Tibial artery (tissue), 4 donors: Measurements from ENCODE around the gene MET.

Source experiments
- DNase-seq, 2 donors: peaks; one replicate each; pipeline ENCODE4 v3.0.0-alpha.2; 2019
- H3K27ac ChIP-seq, 2 donors: fragments of 200-600 bp; sonication (generic) in 1 of 2; 1 replicate in 1 of 2; 2 replicates in 1 of 2; pipeline ENCODE4 v1.5.1; 2018 to 2019; ENCODE audit warnings: mild to moderate bottlenecking in 1 of 2
- H3K27me3 ChIP-seq, 2 donors: fragments of 200-600 bp; sonication (generic) in 1 of 2; one replicate each; pipeline versions ENCODE4 v1.5.1 to v1.6.0; 2016 to 2019
- H3K36me3 ChIP-seq, 3 donors: fragments of 200-600 bp; sonication (generic) in 2 of 3; one replicate each; pipeline ENCODE4 v1.5.1; 2016 to 2019; ENCODE audit warnings: mild to moderate bottlenecking in 2 of 3
- H3K4me1 ChIP-seq, 4 donors: fragments of 200-600 bp; sonication (generic) in 2 of 4; 1 replicate in 3 of 4; 2 replicates in 1 of 4; pipeline ENCODE4 v1.5.1; 2016 to 2019
- H3K4me3 ChIP-seq, 2 donors: fragments of 200-600 bp; sonication (generic) in 1 of 2; 1 replicate in 1 of 2; 2 replicates in 1 of 2; pipeline ENCODE4 v1.5.1; 2018 to 2019; ENCODE audit warnings: mild to moderate bottlenecking in 2 of 2
- H3K9me3 ChIP-seq, 3 donors: fragments of 200-600 bp; sonication (generic) in 1 of 3; one replicate each; pipeline ENCODE4 v1.5.1; 2016 to 2019
- intact Hi-C: fragments of 100-400 bp; cut with DNase I; formaldehyde crosslinking; loops from one replicate; pipeline ENCODE4 v1.15.0; 2023; ENCODE audit warnings: low total_unique reads
- TF ChIP-seq, protein P1 (sequence below), 2 experiments: fragments of 200-600 bp in 1 of 2; fragments of 450-650 bp in 1 of 2; IDR thresholded peaks; one replicate each; pipeline ENCODE4 v1.5.1; 2017 to 2019; ENCODE audit warnings: antibody characterized with exemption in 2 of 2, mild to moderate bottlenecking in 1 of 2, moderate library complexity in 1 of 2

Gene MET

DNA sequence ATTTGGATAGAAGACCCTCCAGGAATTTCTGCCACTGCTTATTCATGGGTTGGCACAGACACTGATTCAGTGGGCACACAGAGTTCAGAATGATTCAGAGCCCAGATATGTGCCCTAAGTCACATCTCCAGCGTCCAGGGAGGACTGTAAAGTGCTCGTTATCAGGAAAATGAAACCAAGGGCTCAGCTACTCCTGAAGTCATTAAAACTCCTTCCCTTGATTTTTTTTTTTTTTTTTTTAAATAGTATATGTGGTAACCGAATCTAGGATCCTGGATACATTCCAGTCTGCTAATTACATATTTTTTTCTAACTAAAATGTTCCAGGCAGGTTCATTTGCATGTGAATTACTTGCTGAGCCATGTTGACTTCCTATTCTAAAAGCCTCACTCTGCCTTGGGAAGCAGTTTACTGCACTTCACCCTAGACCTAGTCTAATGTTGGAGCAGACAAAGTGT lies 34.7 kb downstream of the MET start:
- Histone ChIP-seq H3K27ac (peak overlapping the region in 1 of 2 donors; percentile 1), H3K4me1 (peaks cover 0 to 4% (median 2%) of the 10 kb centered on the region in 4 donors), H3K9me3 (no peaks in the 10 kb centered on the region), H3K4me3 (no peak overlapping the region), H3K36me3 (no peaks in the 10 kb centered on the region), H3K27me3 (no peaks in the 10 kb centered on the region)
- intact Hi-C loops = no loop called here
- DNase-seq = no peak
- TF ChIP-seq, protein P1, sequence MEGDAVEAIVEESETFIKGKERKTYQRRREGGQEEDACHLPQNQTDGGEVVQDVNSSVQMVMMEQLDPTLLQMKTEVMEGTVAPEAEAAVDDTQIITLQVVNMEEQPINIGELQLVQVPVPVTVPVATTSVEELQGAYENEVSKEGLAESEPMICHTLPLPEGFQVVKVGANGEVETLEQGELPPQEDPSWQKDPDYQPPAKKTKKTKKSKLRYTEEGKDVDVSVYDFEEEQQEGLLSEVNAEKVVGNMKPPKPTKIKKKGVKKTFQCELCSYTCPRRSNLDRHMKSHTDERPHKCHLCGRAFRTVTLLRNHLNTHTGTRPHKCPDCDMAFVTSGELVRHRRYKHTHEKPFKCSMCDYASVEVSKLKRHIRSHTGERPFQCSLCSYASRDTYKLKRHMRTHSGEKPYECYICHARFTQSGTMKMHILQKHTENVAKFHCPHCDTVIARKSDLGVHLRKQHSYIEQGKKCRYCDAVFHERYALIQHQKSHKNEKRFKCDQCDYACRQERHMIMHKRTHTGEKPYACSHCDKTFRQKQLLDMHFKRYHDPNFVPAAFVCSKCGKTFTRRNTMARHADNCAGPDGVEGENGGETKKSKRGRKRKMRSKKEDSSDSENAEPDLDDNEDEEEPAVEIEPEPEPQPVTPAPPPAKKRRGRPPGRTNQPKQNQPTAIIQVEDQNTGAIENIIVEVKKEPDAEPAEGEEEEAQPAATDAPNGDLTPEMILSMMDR (IDR thresholded peaks at IDR 0.05) = no peak

- intact Hi-C loops = no loop called here
- DNase-seq = no peak
- H3K4me1 ChIP-seq = peaks cover 0 to 4% (median 2%) of the 10 kb centered on the region in 4 donors
- H3K27ac ChIP-seq = no peak overlapping the region
- TF ChIP-seq, protein P1 (IDR thresholded peaks at IDR 0.05) = no peak
- no peak overlapping the region for H3K4me3 ChIP-seq
- no peaks in the 10 kb centered on the region for H3K36me3 ChIP-seq
- H3K9me3 ChIP-seq = no peaks in the 10 kb centered on the region
- H3K27me3 ChIP-seq = no peaks in the 10 kb centered on the region
These were observed 35.3 kb downstream of the MET start for GRCh38 chr7:116707289-116707688.

GRCh38 chr7:116708248-116708647 lies 36.3 kb downstream of the MET start:
- no peak for DNase-seq
- TF ChIP-seq, protein P1 (IDR thresholded peaks at IDR 0.05) = no peak
- peaks cover 0 to 4% (median 2%) of the 10 kb centered on the region in 4 donors for H3K4me1 ChIP-seq
- intact Hi-C loops = no loop called here
- H3K27me3 ChIP-seq = no peaks in the 10 kb centered on the region
- H3K9me3 ChIP-seq = no peaks in the 10 kb centered on the region
- H3K36me3 ChIP-seq = no peaks in the 10 kb centered on the region
- no peak overlapping the region for H3K4me3 ChIP-seq
- no peak overlapping the region for H3K27ac ChIP-seq

DNA sequence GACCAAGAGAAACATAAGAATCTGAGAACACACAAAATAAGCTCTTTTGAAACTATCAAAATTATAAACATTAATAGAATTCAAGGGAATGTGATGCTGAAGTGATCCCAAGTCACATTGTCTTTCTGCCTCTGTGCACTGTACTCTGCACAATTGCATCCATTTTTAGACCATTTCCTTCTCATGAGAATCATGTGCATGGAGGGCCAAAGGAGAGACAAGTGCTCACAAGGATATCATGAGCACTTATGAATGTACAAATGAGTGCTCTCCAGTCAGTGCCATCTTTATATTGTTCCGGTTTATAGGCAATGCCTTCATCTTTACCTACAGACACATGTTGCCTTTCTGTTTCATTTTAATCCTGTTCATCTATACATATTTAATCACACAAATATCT lies 36.9 kb downstream of the MET start:
- Histone ChIP-seq H3K27me3 (no peaks in the 10 kb centered on the region), H3K9me3 (no peaks in the 10 kb centered on the region), H3K27ac (no peak overlapping the region), H3K4me3 (no peak overlapping the region), H3K36me3 (no peaks in the 10 kb centered on the region), H3K4me1 (peaks cover 0 to 4% (median 2%) of the 10 kb centered on the region in 4 donors)
- no peak for DNase-seq
- TF ChIP-seq, protein P1 (IDR thresholded peaks at IDR 0.05) = no peak
- intact Hi-C loops = no loop called here

DNA sequence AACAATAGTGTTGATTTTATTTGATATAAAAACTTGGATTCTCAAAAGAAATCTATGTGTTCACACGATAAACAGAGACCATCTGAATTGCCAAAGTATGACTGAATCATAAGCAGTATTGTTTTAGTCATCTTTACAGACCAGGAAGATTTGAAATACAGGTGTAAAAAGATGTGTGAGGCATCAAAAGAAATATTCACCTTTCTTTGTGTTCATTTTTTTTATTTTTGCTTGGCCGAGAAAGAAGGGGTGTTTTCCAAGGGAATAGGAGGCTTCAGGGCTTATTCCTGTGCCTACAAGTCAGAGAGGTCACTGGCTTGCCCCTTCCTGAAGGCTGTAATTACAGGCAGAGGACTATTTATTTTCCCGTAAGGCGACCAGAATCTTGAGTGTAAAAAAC lies 37.3 kb downstream of the MET start:
- TF ChIP-seq, protein P1 (IDR thresholded peaks at IDR 0.05) = no peak
- no peak overlapping the region for H3K27ac ChIP-seq

More for the DNA sequence above, 37.3 kb downstream of the MET start:
- intact Hi-C loops = no loop called here
- Histone ChIP-seq H3K9me3 (no peaks in the 10 kb centered on the region), H3K4me1 (peaks cover 0 to 4% (median 2%) of the 10 kb centered on the region in 4 donors), H3K4me3 (no peak overlapping the region), H3K27me3 (no peaks in the 10 kb centered on the region), H3K36me3 (no peaks in the 10 kb centered on the region)
- DNase-seq = no peak
